Glomerular endothelial cell (primary cell): ENCODE measurements around the gene CEP350. TPM values are rescaled to one million over a fixed set of nuclear protein-coding genes. Genes with fewer than 3 reads are reported as not detected.

ENCODE experiments used
- DNase-seq: peaks from one replicate; pipeline ENCODE4 v3.0.0-alpha.2; 2011; ENCODE audit warnings: low read depth, low spot score; ENCODE audit errors: extremely low read depth
- total RNA-seq: library from RNA; depleted of rRNA; stranded (reverse); fragments of >200 nt; gene quantifications from 2 replicates; pipeline ENCODE4 v1.2.3, GENCODE V29; 2015

CEP350 gene
- 22.1 and 45.1 TPM in 2 replicates for total RNA-seq

GRCh38 chr1:179954493-179955286 lies at the start of gene CEP350:
Gene CEP350 (plus strand): TSS chr1:179954810. CDS start chr1:179986182, 31,372 bp downstream.
- peak; percentile 98 for DNase-seq

GRCh38 chr1:179910934-179911333 lies 43.7 kb upstream of the CEP350 start:
- no peak for DNase-seq

GRCh38 chr1:179911812-179912211 lies 42.8 kb upstream of the CEP350 start:
- no peak for DNase-seq

GRCh38 chr1:179917601-179918429 lies 36.8 kb upstream of the CEP350 start:
- no peak for DNase-seq

- DNase-seq: no peak
Observed at GRCh38 chr1:179921472-179921871, 33.1 kb upstream of the CEP350 start.

GRCh38 chr1:179921981-179922872 lies 32.4 kb upstream of the CEP350 start:
- DNase-seq: no peak

- DNase-seq: no peak
Observed at GRCh38 chr1:179923029-179923428, 31.6 kb upstream of the CEP350 start.

- no peak for DNase-seq
Observed at GRCh38 chr1:179924268-179924667, 30.3 kb upstream of the CEP350 start.

GRCh38 chr1:179925302-179925701 lies 29.3 kb upstream of the CEP350 start:
- DNase-seq: no peak

GRCh38 chr1:179925922-179926849 lies 28.4 kb upstream of the CEP350 start:
- no peak for DNase-seq

- no peak for DNase-seq
Observed at GRCh38 chr1:179926850-179927205, 27.8 kb upstream of the CEP350 start.

- no peak for DNase-seq
Observed at GRCh38 chr1:179929955-179930798, 24.4 kb upstream of the CEP350 start.

GRCh38 chr1:179930867-179931266 lies 23.7 kb upstream of the CEP350 start:
- no peak for DNase-seq

- no peak for DNase-seq
Observed at GRCh38 chr1:179933219-179933618, 21.4 kb upstream of the CEP350 start.

- no peak for DNase-seq
Observed at GRCh38 chr1:179935909-179936496, 18.6 kb upstream of the CEP350 start.

GRCh38 chr1:179937668-179938254 lies 16.8 kb upstream of the CEP350 start:
- DNase-seq: no peak

- DNase-seq: no peak
Observed at GRCh38 chr1:179938752-179939151, 15.9 kb upstream of the CEP350 start.

GRCh38 chr1:179939941-179940340 lies 14.7 kb upstream of the CEP350 start:
- no peak for DNase-seq
